HCT116 (cell line): ENCODE data around the gene PHF2. TPM values are rescaled to one million over a fixed set of nuclear protein-coding genes. Genes with fewer than 3 reads are reported as not detected.

ENCODE experiments used
- ATAC-seq: fragments of 200-7000 bp; cut with Tn5 transposase; 2 replicates; pipeline ENCODE4 v1.9.1; 2020; ENCODE audit warnings: mild to moderate bottlenecking, moderate library complexity
- BruUV-seq: library from RNA; stranded (reverse); fragments of 400-500 nt; replicated peaks from 2 replicates; lab custom pipeline; 2021; lab: Mats Ljungman, UMichigan
- CTCF ChIA-PET: fragments of 300-600 bp; sonication (Branson Sonifier 250); formaldehyde crosslinking; loops from one replicate; lab custom pipeline; 2021; ENCODE audit warnings: antibody characterized with exemption; lab: Charles Lee
- POLR2A ChIA-PET: fragments of 300-600, 350-600 bp; sonication (Branson Sonifier 250); formaldehyde crosslinking; loops from one replicate; lab custom pipeline; 2021; ENCODE audit warnings: antibody characterized with exemption; lab: Charles Lee
- RAD21 ChIA-PET, 2 experiments: fragments of 300-600 bp; sonication (Branson Sonifier 250); formaldehyde crosslinking; loops; one replicate each; lab custom pipeline; 2023; ENCODE audit warnings: low total read pairs in 2 of 2; ENCODE audit not compliant: uncharacterized antibody in 2 of 2, unreplicated experiment in 2 of 2, low non-redundant PET in 1 of 2; lab: Charles Lee
- DNase-seq: peaks from one replicate; pipeline ENCODE4 v3.0.0-alpha.2; 2010; ENCODE audit warnings: low read depth, low spot score
- H2AFZ ChIP-seq: fragments of 200-600 bp; shearing (Covaris generic), sonication (generic); 2 replicates; pipeline ENCODE4 v1.6.1; 2017; ENCODE audit warnings: low read depth, mixed run types, mixed read lengths, antibody characterized with exemption, low read length; ENCODE audit not compliant: poor library complexity, severe bottlenecking
- H3K27ac ChIP-seq: 2 replicates; pipeline ENCODE4 v1.5.1; 2012; ENCODE audit warnings: low read depth, low read length
- H3K27me3 ChIP-seq: fragments of 200-600 bp; sonication (generic); 2 replicates; pipeline ENCODE4 v1.6.1; 2016; ENCODE audit warnings: mixed run types, low read length, mixed read lengths; ENCODE audit not compliant: insufficient read depth
- H3K36me3 ChIP-seq, 2 experiments: fragments of 200-500 bp in 1 of 2; fragments of 200-600 bp in 1 of 2; sonication (Bioruptor generic) in 1 of 2; sonication (generic) in 1 of 2; 2 replicates each; pipeline versions ENCODE4 v1.5.1 to v1.6.1; 2014 to 2016; ENCODE audit warnings: low read length in 2 of 2, inconsistent platforms in 1 of 2, mixed read lengths in 1 of 2, mixed run types in 1 of 2; ENCODE audit not compliant: insufficient read depth in 2 of 2, control insufficient read depth in 1 of 2
- H3K4me1 ChIP-seq, 2 experiments: fragments of 200-600 bp in 1 of 2; sonication (generic) in 1 of 2; 2 replicates each; pipeline versions ENCODE4 v1.5.1 to v1.6.1; 2012 to 2017; ENCODE audit warnings: low read length in 2 of 2, inconsistent platforms in 1 of 2, mild to moderate bottlenecking in 1 of 2, mixed read lengths in 1 of 2, mixed run types in 1 of 2, moderate library complexity in 1 of 2; ENCODE audit not compliant: insufficient read depth in 2 of 2, control insufficient read depth in 1 of 2
- H3K4me2 ChIP-seq: fragments of 200-600 bp; sonication (generic); 2 replicates; pipeline ENCODE4 v1.6.1; 2017; ENCODE audit warnings: mixed run types, low read length, mixed read lengths
- H3K4me3 ChIP-seq, 2 experiments: fragments of 200-600 bp in 1 of 2; sonication (generic) in 1 of 2; replicated peaks in 1 of 2; 2 replicates each; pipeline ENCODE4 v1.5.1; 2011 to 2016; ENCODE audit warnings: low read length in 2 of 2, control low read depth in 1 of 2, low read depth in 1 of 2, mild to moderate bottlenecking in 1 of 2, mixed read lengths in 1 of 2, mixed run types in 1 of 2
- H3K79me2 ChIP-seq: fragments of 200-600 bp; sonication (generic); 2 replicates; pipeline ENCODE4 v1.6.1; 2017; ENCODE audit warnings: mild to moderate bottlenecking, mixed run types, low read length, moderate library complexity, mixed read lengths; ENCODE audit not compliant: insufficient read depth
- H3K9ac ChIP-seq: fragments of 200-600 bp; sonication (generic); 2 replicates; pipeline ENCODE4 v1.6.1; 2016; ENCODE audit warnings: low read length, mixed read lengths
- H3K9me2 ChIP-seq: fragments of 200-600 bp; sonication (generic), shearing (Covaris generic); 2 replicates; pipeline ENCODE4 v1.6.1; 2017; ENCODE audit warnings: mixed run types, mild to moderate bottlenecking, moderate library complexity; ENCODE audit not compliant: insufficient read depth
- H3K9me3 ChIP-seq, 2 experiments: fragments of 200-500 bp in 1 of 2; fragments of 200-600 bp in 1 of 2; sonication (Bioruptor generic) in 1 of 2; sonication (generic) in 1 of 2; 2 replicates each; pipeline ENCODE4 v1.6.1; 2014 to 2017; ENCODE audit warnings: low read length in 2 of 2, mixed read lengths in 2 of 2, inconsistent platforms in 1 of 2, low read depth in 1 of 2, mild to moderate bottlenecking in 1 of 2, mixed run types in 1 of 2, moderate library complexity in 1 of 2; ENCODE audit not compliant: control insufficient read depth in 1 of 2, insufficient read depth in 1 of 2
- H4K20me1 ChIP-seq: fragments of 200-600 bp; sonication (generic), shearing (Covaris generic); 2 replicates; pipeline ENCODE4 v1.6.1; 2017; ENCODE audit warnings: mixed run types, mild to moderate bottlenecking, moderate library complexity; ENCODE audit not compliant: insufficient read depth
- EGR1 ChIP-seq: IDR thresholded peaks from 2 replicates; pipeline ENCODE4 v1.6.1; 2012; ENCODE audit warnings: low read depth
- ELF1 ChIP-seq: IDR thresholded peaks from 2 replicates; pipeline ENCODE4 v1.6.1; 2012; ENCODE audit warnings: low read depth, borderline replicate concordance
- EZH2 ChIP-seq: fragments of 200-600 bp; sonication (generic); IDR thresholded peaks from 2 replicates; pipeline ENCODE4 v1.6.1; 2017; ENCODE audit warnings: antibody characterized with exemption, mixed run types
- MAX ChIP-seq: IDR thresholded peaks from 2 replicates; pipeline ENCODE4 v1.6.1; 2012
- POLR2A ChIP-seq: IDR thresholded peaks from 2 replicates; pipeline ENCODE4 v1.7.0; 2011; ENCODE audit warnings: borderline replicate concordance; ENCODE audit not compliant: insufficient read depth, insufficient read length; ENCODE audit errors: extremely low read depth
- POLR2AphosphoS5 ChIP-seq: IDR thresholded peaks from 2 replicates; pipeline ENCODE4 v1.6.1; 2011; ENCODE audit warnings: mild to moderate bottlenecking, low read depth, low read length, moderate library complexity
- REST ChIP-seq: IDR thresholded peaks from 2 replicates; pipeline ENCODE4 v1.6.1; 2012; ENCODE audit warnings: low read depth
- SRF ChIP-seq: IDR thresholded peaks from 2 replicates; pipeline ENCODE4 v1.6.1; 2012; ENCODE audit warnings: low read depth
- TCF7L2 ChIP-seq: IDR thresholded peaks from 2 replicates; pipeline ENCODE4 v1.7.0; 2011; ENCODE audit warnings: borderline replicate concordance, inconsistent platforms; ENCODE audit not compliant: insufficient read depth, insufficient read length; ENCODE audit errors: extremely low read depth
- ZNF274 ChIP-seq: fragments of 200-500 bp; sonication (Bioruptor generic); IDR thresholded peaks from 2 replicates; pipeline ENCODE4 v1.6.1; 2014; ENCODE audit warnings: mild to moderate bottlenecking, low read depth, low read length, inconsistent platforms
- intact Hi-C: fragments of 100-400 bp; cut with micrococcal nuclease; formaldehyde crosslinking; loops from 2 replicates; pipeline ENCODE4 v1.10.0; 2022
- total RNA-seq: library from RNA; stranded (reverse); gene quantifications from one replicate; pipeline ENCODE4 v1.2.1, GENCODE V29; 2021; ENCODE audit not compliant: unreplicated experiment
- TF ChIP-seq, protein P1 (sequence below): IDR thresholded peaks from 2 replicates; pipeline ENCODE4 v1.6.1; 2012

Gene PHF2
- total RNA-seq, 1 experiment from 2014 or later, result 20.6 TPM

DNA sequence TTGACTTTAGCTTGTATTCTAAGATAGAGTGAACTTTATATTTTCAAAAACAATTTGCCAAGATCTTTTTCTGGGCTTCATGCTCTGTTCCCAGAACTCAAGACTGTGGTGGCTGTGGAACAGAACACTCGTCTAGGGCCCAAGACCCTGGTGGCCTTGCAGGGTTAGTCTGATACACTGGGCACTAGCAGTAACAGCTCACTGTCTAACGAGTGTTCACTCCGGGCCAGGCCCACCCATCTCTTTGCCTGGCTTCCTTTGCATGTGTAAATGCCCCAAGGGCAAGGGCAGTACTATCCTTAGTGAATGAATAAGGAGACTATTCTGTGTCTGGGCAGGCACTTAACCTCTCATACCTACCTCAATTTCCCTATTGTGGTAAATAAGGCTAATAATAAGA, 47.4 kb downstream of the PHF2 start:
- ChIA-PET CTCF (no interaction called here), RAD21 (no interaction called here), POLR2A (no interaction called here)
- H4K20me1 ChIP-seq, result no peaks in the 10 kb centered on the region
- intact Hi-C loops, result no loop called here
- DNase-seq (no peak), ATAC-seq (no peak)
- no peaks in the 10 kb centered on the region for H3K9me2 ChIP-seq
- no peak overlapping the region for H3K4me3 ChIP-seq
- H3K79me2 ChIP-seq, result peaks cover 14% of the 10 kb centered on the region; the same call in 1 of the 2 replicates
- no peak overlapping the region for H3K4me2 ChIP-seq
- no peak overlapping the region for H2AFZ ChIP-seq
- no peaks in the 10 kb centered on the region for H3K27me3 ChIP-seq
- no peak overlapping the region for H3K27ac ChIP-seq
- BruUV-seq, result no TSS peak
- H3K36me3 ChIP-seq, result no peaks in the 10 kb centered on the region
- no peaks in the 10 kb centered on the region for H3K4me1 ChIP-seq
- TF ChIP-seq REST (no peak), EZH2 (no peak), ELF1 (no peak), ZNF274 (no peak)
- H3K9me3 ChIP-seq, result peaks cover 6 to 10% of the 10 kb centered on the region in 2 experiments; a peak in 2 of 4 replicates
- H3K9ac ChIP-seq, result no peak overlapping the region

DNA sequence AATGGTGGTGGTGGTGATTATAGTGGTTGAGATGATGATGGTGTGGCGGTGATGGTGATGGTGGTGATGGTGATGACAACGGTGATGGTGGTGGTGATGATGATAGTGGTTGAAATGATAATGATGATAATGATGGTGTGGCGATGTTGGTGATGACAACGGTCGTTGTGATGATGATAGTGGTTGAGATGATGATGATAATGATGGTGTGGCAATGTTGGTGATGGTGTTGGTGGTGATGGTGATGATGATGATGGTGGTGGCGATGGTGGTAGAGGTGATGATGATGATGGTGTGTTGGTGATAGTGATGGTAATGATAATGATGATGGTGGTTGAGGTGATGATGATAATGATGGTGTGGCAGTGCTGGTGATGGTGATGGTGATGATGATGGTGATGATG, 48.0 kb downstream of the PHF2 start:
- Histone ChIP-seq H3K36me3 (no peaks in the 10 kb centered on the region), H3K4me3 (no peak overlapping the region), H3K4me1 (no peaks in the 10 kb centered on the region), H3K9me3 (peaks cover 6 to 10% of the 10 kb centered on the region in 2 experiments; a peak in 2 of 4 replicates), H4K20me1 (no peaks in the 10 kb centered on the region), H3K9me2 (no peaks in the 10 kb centered on the region), H3K4me2 (no peak overlapping the region), H2AFZ (no peak overlapping the region), H3K27me3 (no peaks in the 10 kb centered on the region), H3K79me2 (peaks cover 14% of the 10 kb centered on the region; the same call in 1 of the 2 replicates), H3K27ac (no peak overlapping the region), H3K9ac (no peak overlapping the region)
- TF ChIP-seq MAX (no peak), ZNF274 (no peak), REST (no peak), TCF7L2 (no peak), EGR1 (no peak), SRF (no peak), ELF1 (no peak), POLR2A (no peak), POLR2AphosphoS5 (no peak)
- TF ChIP-seq, protein P1, sequence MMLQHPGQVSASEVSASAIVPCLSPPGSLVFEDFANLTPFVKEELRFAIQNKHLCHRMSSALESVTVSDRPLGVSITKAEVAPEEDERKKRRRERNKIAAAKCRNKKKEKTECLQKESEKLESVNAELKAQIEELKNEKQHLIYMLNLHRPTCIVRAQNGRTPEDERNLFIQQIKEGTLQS, result no peak
- no peak for DNase-seq
- ChIA-PET RAD21 (no interaction called here), CTCF (no interaction called here), POLR2A (no interaction called here)
- ATAC-seq, result no peak
- BruUV-seq, result no TSS peak
- intact Hi-C loops, result no loop called here
